Measurements from ENCODE around the gene LEMD2. TPM values are rescaled to one million over a fixed set of nuclear protein-coding genes. Genes with fewer than 3 reads are reported as not detected.
A peak's percentile ranks its signal among the peaks of the same experiment; 100 is the strongest.

LEMD2 gene
- total and polyA plus RNA-seq, 9 of the 15 experiments (the other 6 are each of a cell fraction or from before 2014, with no cell fraction given), result 0.32 to 46.3 (median 30.8) TPM

DNA sequence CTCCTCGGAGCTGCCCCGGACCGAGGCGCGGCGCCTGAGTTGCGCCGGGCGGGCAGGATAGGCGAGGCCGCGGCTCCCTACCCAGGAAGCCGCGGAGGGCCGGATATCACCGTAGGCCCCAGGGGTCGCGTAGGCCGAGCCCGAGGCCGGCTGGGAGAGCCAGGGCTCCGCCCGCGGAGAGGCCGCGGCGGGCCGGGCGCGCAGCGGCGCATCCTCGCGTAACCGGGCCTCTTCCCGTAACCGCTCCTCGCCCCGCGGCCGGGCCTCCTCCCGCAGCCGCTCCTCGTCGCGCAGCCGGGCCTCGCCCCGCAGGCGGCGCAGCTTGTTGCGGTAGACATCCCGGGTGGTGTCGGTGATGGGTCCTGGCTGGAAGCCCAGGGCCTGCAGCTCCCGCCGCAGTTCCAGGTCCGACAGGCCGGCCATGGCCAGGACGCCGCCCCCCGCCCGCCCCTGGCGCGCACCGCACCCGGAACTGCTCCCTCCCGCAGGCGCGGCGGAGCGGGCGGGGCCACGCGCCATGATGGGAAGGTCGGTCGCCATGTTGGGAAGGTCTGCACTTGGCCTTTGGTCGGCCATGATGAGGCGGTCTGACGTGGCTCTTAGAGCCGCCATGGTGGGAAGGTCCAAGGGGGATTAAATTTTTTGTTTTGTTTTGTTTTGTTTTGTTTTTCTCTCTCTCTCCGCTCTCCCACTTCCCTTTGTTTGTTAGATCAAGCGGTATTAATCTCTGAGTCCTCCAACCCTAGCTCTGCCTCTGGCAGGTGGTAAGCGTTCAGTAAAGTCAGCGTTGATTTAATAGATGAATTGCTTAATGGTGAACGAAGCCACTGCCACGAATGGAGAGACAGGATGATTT lies at the start of gene LEMD2 (continued):
- TF ChIP-seq NONO (IDR thresholded peaks at IDR 0.05; ENCODE audit: low read depth in 2 of 2, low read length in 1 of 2) (peak in 1 of 2 experiments; percentile 70; a peak in 3 of 4 replicates), RBBP5 (IDR thresholded peaks at IDR 0.05; ENCODE audit: borderline replicate concordance, insufficient read depth, low read length, poor library complexity, severe bottlenecking) (peak; percentile 71), ILK (tag; IDR thresholded peaks at IDR 0.05; ENCODE audit: borderline replicate concordance, low read depth) (no peak), HNRNPUL1 (IDR thresholded peaks at IDR 0.05; ENCODE audit: low read length) (no peak), ATF1 (CRISPR knock-in tag; IDR thresholded peaks at IDR 0.05) (no peak; the same call in 1 of the 2 replicates), ATF1 (tag; IDR thresholded peaks at IDR 0.05) (peak; percentile 93), ZNF77 (CRISPR knock-in tag; IDR thresholded peaks at IDR 0.05) (no peak), SRSF3 (IDR thresholded peaks at IDR 0.05; ENCODE audit: insufficient read depth, low read length) (no peak), RUNX1 (IDR thresholded peaks at IDR 0.05; ENCODE audit: low read depth) (no peak), PML (IDR thresholded peaks at IDR 0.05; ENCODE audit: low read length) (peak; percentile 70), ZFPM2 (CRISPR knock-in tag; IDR thresholded peaks at IDR 0.05) (no peak), ZNF589 (CRISPR knock-in tag; IDR thresholded peaks at IDR 0.05; ENCODE audit: low read depth) (peak; percentile 99), SMARCC2 (IDR thresholded peaks at IDR 0.05; ENCODE audit: low read depth) (no peak), SMC3 (conservative IDR thresholded peaks at IDR 0.05; ENCODE audit: insufficient read depth, low read depth, low read length) (no peak), CBX1 (IDR thresholded peaks at IDR 0.05; ENCODE audit: low read depth) (peak; percentile 73), ZNF436 (CRISPR knock-in tag; IDR thresholded peaks at IDR 0.05) (no peak), SREBF2 (CRISPR knock-in tag; IDR thresholded peaks at IDR 0.05) (no peak)
- TF ChIP-seq, protein P1, sequence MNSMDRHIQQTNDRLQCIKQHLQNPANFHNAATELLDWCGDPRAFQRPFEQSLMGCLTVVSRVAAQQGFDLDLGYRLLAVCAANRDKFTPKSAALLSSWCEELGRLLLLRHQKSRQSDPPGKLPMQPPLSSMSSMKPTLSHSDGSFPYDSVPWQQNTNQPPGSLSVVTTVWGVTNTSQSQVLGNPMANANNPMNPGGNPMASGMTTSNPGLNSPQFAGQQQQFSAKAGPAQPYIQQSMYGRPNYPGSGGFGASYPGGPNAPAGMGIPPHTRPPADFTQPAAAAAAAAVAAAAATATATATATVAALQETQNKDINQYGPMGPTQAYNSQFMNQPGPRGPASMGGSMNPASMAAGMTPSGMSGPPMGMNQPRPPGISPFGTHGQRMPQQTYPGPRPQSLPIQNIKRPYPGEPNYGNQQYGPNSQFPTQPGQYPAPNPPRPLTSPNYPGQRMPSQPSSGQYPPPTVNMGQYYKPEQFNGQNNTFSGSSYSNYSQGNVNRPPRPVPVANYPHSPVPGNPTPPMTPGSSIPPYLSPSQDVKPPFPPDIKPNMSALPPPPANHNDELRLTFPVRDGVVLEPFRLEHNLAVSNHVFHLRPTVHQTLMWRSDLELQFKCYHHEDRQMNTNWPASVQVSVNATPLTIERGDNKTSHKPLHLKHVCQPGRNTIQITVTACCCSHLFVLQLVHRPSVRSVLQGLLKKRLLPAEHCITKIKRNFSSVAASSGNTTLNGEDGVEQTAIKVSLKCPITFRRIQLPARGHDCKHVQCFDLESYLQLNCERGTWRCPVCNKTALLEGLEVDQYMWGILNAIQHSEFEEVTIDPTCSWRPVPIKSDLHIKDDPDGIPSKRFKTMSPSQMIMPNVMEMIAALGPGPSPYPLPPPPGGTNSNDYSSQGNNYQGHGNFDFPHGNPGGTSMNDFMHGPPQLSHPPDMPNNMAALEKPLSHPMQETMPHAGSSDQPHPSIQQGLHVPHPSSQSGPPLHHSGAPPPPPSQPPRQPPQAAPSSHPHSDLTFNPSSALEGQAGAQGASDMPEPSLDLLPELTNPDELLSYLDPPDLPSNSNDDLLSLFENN (IDR thresholded peaks at IDR 0.05; ENCODE audit: low read depth in 2 of 2, low read length in 2 of 2), result peak in 1 of 2 experiments; percentile 25; a peak in 1 of 4 replicates
- TF ChIP-seq, protein P2, sequence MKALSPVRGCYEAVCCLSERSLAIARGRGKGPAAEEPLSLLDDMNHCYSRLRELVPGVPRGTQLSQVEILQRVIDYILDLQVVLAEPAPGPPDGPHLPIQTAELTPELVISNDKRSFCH (CRISPR knock-in tag; IDR thresholded peaks at IDR 0.05), result no peak
- TF ChIP-seq, protein P2 (tag; IDR thresholded peaks at IDR 0.05), result peak; percentile 97
- TF ChIP-seq, protein P3, sequence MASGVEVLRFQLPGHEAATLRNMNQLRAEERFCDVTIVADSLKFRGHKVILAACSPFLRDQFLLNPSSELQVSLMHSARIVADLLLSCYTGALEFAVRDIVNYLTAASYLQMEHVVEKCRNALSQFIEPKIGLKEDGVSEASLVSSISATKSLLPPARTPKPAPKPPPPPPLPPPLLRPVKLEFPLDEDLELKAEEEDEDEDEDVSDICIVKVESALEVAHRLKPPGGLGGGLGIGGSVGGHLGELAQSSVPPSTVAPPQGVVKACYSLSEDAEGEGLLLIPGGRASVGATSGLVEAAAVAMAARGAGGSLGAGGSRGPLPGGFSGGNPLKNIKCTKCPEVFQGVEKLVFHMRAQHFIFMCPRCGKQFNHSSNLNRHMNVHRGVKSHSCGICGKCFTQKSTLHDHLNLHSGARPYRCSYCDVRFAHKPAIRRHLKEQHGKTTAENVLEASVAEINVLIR (CRISPR knock-in tag; IDR thresholded peaks at IDR 0.05), result peak; percentile 79
- TF ChIP-seq, protein P4, sequence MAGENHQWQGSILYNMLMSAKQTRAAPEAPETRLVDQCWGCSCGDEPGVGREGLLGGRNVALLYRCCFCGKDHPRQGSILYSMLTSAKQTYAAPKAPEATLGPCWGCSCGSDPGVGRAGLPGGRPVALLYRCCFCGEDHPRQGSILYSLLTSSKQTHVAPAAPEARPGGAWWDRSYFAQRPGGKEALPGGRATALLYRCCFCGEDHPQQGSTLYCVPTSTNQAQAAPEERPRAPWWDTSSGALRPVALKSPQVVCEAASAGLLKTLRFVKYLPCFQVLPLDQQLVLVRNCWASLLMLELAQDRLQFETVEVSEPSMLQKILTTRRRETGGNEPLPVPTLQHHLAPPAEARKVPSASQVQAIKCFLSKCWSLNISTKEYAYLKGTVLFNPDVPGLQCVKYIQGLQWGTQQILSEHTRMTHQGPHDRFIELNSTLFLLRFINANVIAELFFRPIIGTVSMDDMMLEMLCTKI (IDR thresholded peaks at IDR 0.05; ENCODE audit: partially characterized antibody), result no peak

Measured in K562 (cell line).